GM19397 (cell line): Measurements from ENCODE around the gene KCNC2.

Source experiments
- ATAC-seq: cut with Tn5 transposase; IDR thresholded peaks from one replicate; pipeline ENCODE4 v1.9.1; 2021; ENCODE audit warnings: mild to moderate bottlenecking, moderate library complexity; ENCODE audit not compliant: unreplicated experiment

Gene KCNC2

GRCh38 chr12:75162845-75163244, 46.8 kb downstream of the KCNC2 start:
- no peak for ATAC-seq

- no peak for ATAC-seq
Measured at GRCh38 chr12:75161488-75161887, 48.2 kb downstream of the KCNC2 start.

- ATAC-seq, result no peak
Measured at GRCh38 chr12:75157385-75157784, 52.3 kb downstream of the KCNC2 start.

DNA sequence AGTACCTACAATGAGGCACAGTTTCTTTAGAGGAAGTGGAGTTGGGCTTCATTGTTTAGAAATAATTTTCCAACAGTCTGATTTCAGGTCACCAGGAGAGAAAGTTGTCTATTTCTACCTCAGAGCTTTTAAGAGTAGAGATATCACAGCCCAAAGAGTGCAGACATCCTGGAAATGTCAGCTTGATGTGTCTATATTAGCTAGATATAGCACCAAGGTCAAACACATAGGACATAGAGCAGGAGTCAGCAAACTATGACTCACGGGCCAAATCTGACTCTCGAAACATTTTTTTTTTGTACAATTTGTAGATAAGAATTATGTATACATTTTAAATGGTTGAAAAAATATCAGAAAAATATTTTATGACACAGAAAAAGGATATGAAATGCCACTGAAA, 53.7 kb downstream of the KCNC2 start:
- ATAC-seq, result no peak

DNA sequence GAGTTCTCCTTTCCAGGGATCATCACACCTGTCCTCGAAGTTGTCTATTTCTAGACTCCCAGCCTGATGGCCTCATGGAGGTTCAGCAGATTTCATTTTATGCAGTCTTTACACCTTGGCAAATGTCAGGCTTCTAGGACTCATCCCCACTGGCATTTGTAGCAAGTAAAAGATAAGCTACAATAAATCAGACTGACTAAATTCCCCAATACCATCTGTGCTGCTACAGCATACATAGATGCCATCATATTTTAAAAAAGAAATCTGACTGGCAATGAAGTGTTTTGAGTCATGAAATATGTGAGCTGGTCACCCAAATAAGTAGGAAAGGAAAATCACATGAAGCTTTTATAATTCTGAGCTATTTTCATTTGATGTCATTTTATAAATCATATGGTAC, 55.3 kb downstream of the KCNC2 start:
- no peak for ATAC-seq

GRCh38 chr12:75139196-75139595, 70.4 kb downstream of the KCNC2 start:
- ATAC-seq, result no peak

- no peak for ATAC-seq
Measured at GRCh38 chr12:75137896-75138295, 71.7 kb downstream of the KCNC2 start.

DNA sequence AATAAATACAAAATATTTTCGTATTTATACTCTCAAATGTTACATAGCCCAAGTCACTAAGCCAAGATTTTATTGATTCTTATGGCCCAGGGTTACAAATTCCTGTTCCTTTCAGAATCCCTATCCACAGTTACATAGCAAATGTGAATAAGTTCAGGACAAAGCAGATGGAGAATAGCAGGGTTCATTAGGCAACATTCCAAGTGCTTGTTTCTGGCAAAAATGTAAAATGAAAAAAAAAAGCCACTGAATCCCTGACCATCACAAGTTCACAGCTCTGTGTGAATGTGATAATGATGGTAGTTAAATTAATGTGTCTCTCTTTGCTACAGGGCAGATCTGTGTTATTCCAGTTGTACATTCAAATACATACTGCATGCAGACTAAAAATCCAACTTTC, 74.6 kb downstream of the KCNC2 start:
- no peak for ATAC-seq

GRCh38 chr12:75130811-75131210, 78.8 kb downstream of the KCNC2 start:
- ATAC-seq, result no peak

- ATAC-seq, result no peak
Measured at GRCh38 chr12:75129275-75129674, 80.4 kb downstream of the KCNC2 start.

DNA sequence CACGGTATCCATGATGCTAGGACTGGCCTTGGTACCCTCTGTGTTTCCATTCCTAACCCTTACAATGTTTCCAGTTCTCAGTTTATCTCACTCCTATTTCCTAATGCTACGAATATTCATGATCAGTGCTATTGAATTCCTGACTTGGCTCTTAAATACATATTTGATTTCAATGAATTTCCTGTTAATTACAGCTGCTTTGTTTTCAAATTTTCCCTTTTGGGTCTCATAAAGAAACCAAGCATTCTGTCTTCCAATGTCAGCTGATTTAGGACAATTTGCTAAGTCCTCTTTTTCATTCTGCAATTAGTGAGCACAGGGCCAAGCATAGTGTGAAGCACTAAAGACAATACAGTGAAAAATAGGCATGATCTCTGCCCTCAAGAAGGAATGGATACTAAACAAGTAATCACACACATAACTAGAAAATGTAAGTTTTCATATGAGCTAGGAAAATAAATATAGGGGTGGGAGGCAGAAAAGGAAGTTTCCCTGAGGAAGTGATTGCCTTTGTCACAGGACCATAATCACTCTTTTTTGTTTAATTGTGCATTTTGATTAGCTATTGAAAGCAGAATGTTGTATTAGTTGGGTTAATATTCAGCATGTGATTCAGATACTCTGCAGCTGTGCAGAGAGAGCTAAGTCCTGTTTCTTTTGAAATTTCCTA, 88.5 kb downstream of the KCNC2 start:
- no peak for ATAC-seq

DNA sequence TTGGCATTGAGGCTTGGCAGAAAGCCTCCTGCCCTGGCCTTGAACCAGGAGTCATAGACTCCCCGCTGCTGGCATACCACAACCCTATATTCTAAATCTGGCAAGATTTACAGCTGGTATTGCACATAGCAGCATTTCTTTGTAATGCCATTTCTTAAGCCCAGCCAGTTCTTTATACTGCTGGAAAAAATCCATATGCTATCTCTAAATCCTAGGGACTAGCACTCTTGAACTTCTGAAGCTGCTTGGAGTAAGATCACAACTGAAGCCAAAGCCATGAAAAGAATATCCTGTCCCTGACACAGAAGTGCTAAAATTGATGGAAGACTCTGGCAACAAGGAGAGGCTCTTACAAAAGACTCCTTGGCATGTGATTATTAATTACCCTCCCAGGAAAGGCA, 89.3 kb downstream of the KCNC2 start:
- no peak for ATAC-seq

DNA sequence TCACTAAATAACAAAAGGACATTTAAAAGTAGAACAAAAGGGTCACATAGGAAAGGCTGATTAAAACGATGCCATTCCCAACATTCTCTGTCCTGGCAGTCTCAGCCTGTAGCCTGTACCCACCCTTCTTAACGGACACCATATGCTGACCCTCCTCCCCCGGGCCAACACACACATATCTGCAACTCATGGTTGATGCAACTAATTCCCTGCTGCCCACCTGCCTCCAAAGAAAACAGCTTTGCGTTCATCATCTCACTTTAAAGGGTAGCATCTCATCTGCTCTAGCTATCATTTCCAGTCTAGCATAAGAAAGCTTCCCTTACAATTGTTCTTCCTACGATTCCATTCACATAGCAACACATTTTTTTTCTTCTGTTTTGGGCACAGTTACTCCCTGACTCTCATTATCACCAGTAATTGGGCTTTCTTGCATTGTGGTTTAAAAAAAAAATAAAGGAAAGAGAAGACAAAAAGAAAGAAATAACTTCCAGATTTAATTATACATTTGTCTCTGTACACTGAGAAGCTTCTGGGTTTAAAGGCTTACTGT, 92.9 kb downstream of the KCNC2 start:
- no peak for ATAC-seq

DNA sequence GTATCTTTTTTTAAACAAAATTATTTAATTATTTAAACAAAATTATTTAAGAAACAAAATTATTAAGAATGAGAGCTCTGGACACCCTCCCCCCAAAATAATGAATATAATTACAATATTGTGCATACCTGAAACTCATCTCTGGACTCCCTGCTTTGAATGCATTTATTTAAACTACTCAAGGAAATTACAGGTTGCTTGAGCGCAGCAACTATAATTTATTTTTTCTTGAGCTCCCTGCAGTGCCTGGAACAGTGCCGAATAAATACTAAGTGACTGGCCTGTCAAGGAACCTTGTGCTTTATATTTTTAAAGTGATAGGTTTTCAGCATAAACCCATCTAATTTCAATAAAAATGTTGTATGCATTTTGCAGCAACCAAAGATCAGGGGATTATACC, 93.9 kb downstream of the KCNC2 start:
- no peak for ATAC-seq

DNA sequence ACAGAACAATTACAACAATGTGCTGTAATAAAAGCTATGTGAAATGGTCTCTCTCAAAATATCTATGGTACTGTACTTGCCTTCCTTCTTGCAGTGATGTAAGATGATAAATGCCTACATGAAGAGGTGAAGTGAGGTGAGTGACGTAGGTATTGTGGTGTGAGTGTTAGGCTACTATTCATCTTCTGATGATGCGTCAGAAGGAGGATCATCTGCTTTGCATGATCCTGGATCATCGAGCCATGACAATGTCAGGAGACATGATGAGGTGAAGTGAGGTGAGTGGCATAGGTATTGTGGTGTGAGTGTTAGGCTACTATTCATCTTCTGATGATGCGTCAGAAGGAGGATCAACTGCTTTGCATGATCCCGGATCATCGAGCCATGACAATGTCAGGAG, 105.8 kb downstream of the KCNC2 start:
- no peak for ATAC-seq

GRCh38 chr12:75101781-75102180, 107.9 kb downstream of the KCNC2 start:
- ATAC-seq, result no peak

GRCh38 chr12:75099210-75099609, 110.4 kb downstream of the KCNC2 start:
- ATAC-seq, result no peak

- no peak for ATAC-seq
Measured at GRCh38 chr12:75097003-75097402, 112.6 kb downstream of the KCNC2 start.

DNA sequence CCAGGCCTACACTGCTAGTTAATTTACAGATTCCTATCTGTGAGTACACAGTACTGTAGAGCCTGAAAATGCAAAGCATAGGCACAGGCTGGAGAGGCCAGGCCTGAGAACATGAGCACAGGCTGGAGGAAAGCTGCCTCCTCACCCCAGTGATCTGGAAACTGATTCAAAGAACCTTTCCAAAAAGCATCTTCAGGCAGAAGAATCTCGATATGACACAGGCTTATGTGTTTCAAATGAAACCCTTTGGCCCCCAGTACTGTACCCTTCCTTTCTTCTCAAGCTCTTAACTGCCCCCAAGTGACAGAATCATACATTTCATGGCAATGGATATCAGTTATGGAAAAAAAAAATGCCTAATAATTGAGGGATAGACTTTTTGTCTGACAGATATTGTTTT, 122.0 kb downstream of the KCNC2 start:
- no peak for ATAC-seq

- ATAC-seq, result no peak
Measured at GRCh38 chr12:75086091-75087038, 123.3 kb downstream of the KCNC2 start.

DNA sequence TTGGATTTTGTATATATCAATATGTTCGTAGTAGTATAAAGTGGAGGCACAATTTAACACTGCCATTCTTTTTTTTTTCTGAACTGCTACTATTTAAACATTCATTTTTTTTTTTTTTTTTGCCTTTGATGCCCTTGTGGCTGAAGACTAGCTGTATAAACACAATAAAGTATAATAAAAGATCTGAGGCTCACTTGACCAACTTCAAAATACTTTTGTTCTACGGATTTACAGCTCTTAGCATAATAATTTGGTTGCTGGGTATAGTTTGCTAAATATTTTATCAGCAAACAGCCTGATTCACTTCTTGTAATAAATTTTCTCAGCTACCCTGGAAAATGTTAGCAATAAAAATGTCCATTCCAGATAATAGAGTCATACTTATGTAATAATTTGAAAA, 128.3 kb downstream of the KCNC2 start:
- no peak for ATAC-seq

- ATAC-seq, result no peak
Measured at GRCh38 chr12:75080582-75080981, 129.1 kb downstream of the KCNC2 start.
